ENCODE results near the gene CATSPER1. TPM values are rescaled to one million over a fixed set of nuclear protein-coding genes. Genes with fewer than 3 reads are reported as not detected.

Gene CATSPER1
- total RNA-seq, 5 donors from 2014 or later (not counting 1 experiment from before 2014, with no cell fraction given), result not detected

Other genes starting within 250 kb of the CATSPER1 start
- 10 to 100 TPM; 17.7 to 31.6 (median 30.1) TPM for gene AP5B1, start 245.5 kb downstream of the CATSPER1 start, total RNA-seq
- gene OVOL1, start 239.4 kb downstream of the CATSPER1 start, total RNA-seq, result under 1 TPM in 2 of 5 donors, not detected in 3; 0.12 to 0.13 TPM
- gene SNX32, start 192.5 kb downstream of the CATSPER1 start, total RNA-seq, result 1 to 10 TPM in 4 of 5 donors, under 1 TPM in 1; 0.26 to 1.4 (median 1.2) TPM
- gene CFL1, start 168.3 kb downstream of the CATSPER1 start, total RNA-seq, result 100 to 1,000 TPM; 584 to 761 (median 636) TPM
- 100 to 1,000 TPM in 2 of 5 donors, 10 to 100 TPM in 3; 55.5 to 118 (median 95.6) TPM for gene MUS81, start 166.0 kb downstream of the CATSPER1 start, total RNA-seq
- gene EFEMP2, start 153.7 kb downstream of the CATSPER1 start, total RNA-seq, result 10 to 100 TPM in 3 of 5 donors, 1 to 10 TPM in 2; 7.0 to 14.1 (median 10.2) TPM
- 100 to 1,000 TPM in 1 of 5 donors, 10 to 100 TPM in 4; 45.3 to 127 (median 66.4) TPM for gene CTSW, start 146.6 kb downstream of the CATSPER1 start, total RNA-seq
- gene FIBP, start 138.0 kb downstream of the CATSPER1 start, total RNA-seq, result 10 to 100 TPM; 30.2 to 47.1 (median 39.2) TPM
- gene CCDC85B, start 135.8 kb downstream of the CATSPER1 start, total RNA-seq, result 10 to 100 TPM; 20.3 to 39.0 (median 37.4) TPM
- 1 to 10 TPM in 2 of 5 donors, under 1 TPM in 3; 0.49 to 1.6 (median 0.65) TPM for gene FOSL1, start 126.1 kb downstream of the CATSPER1 start, total RNA-seq
- gene C11orf68, start 107.4 kb downstream of the CATSPER1 start, total RNA-seq, result 10 to 100 TPM; 20.5 to 66.7 (median 63.3) TPM
- 100 to 1,000 TPM in 3 of 5 donors, 10 to 100 TPM in 2; 56.3 to 122 (median 107) TPM for gene DRAP1, start 107.1 kb downstream of the CATSPER1 start, total RNA-seq
- gene TSGA10IP, start 81.0 kb downstream of the CATSPER1 start, total RNA-seq, result not detected
- gene SART1, start 64.7 kb downstream of the CATSPER1 start, total RNA-seq, result 10 to 100 TPM; 70.9 to 95.2 (median 89.9) TPM
- gene EIF1AD, start 24.3 kb downstream of the CATSPER1 start, total RNA-seq, result 100 to 1,000 TPM in 1 of 5 donors, 10 to 100 TPM in 4; 50.7 to 114 (median 58.8) TPM
- 100 to 1,000 TPM in 1 of 5 donors, 10 to 100 TPM in 4; 70.9 to 101 (median 82.6) TPM for gene BANF1, start 24.0 kb downstream of the CATSPER1 start, total RNA-seq
- not detected for gene CST6, start 14.5 kb downstream of the CATSPER1 start, total RNA-seq
- under 1 TPM in 1 of 5 donors, not detected in 4; 0.18 TPM for gene GAL3ST3, start 22.7 kb upstream of the CATSPER1 start, total RNA-seq
- gene SF3B2, start 25.9 kb upstream of the CATSPER1 start, total RNA-seq, result 100 to 1,000 TPM; 189 to 264 (median 224) TPM
- 100 to 1,000 TPM; 222 to 268 (median 236) TPM for gene PACS1, start 43.8 kb upstream of the CATSPER1 start, total RNA-seq
- gene KLC2, start 231.2 kb upstream of the CATSPER1 start, total RNA-seq, result 10 to 100 TPM; 36.9 to 52.9 (median 43.9) TPM
- gene RAB1B, start 242.2 kb upstream of the CATSPER1 start, total RNA-seq, result 10 to 100 TPM; 60.7 to 98.8 (median 95.2) TPM

Data from T-cell (primary cell).